A673 (cell line): ENCODE data around the gene RFT1. TPM values are rescaled to one million over a fixed set of nuclear protein-coding genes. Genes with fewer than 3 reads are reported as not detected.

Experiments
- BruUV-seq: library from RNA; stranded (reverse); fragments of 400-500 nt; replicated peaks from 2 replicates; lab custom pipeline; 2021; lab: Mats Ljungman, UMichigan
- CTCF ChIA-PET: fragments of 300-600 bp; sonication (Branson Sonifier 250); formaldehyde crosslinking; loops from one replicate; lab custom pipeline; 2022; ENCODE audit warnings: antibody characterized with exemption; lab: Charles Lee
- POLR2A ChIA-PET: fragments of 300-600 bp; sonication (Branson Sonifier 250); formaldehyde crosslinking; loops from one replicate; lab custom pipeline; 2022; ENCODE audit warnings: antibody characterized with exemption; ENCODE audit not compliant: low non-redundant PET; lab: Charles Lee
- DNase-seq: peaks from one replicate; pipeline ENCODE4 v3.0.0-alpha.2; 2015; ENCODE audit warnings: low spot score
- H3K27ac ChIP-seq: fragments of 200-600 bp; sonication (generic); 2 replicates; pipeline ENCODE4 v1.5.1; 2016; ENCODE audit warnings: mixed run types, low read depth, mild to moderate bottlenecking, mixed read lengths, antibody characterized with exemption, low read length; ENCODE audit not compliant: poor library complexity, severe bottlenecking
- H3K27me3 ChIP-seq: fragments of 200-600 bp; sonication (generic); replicated peaks from 2 replicates; pipeline ENCODE4 v1.6.1; 2017; ENCODE audit warnings: mixed run types, low read depth, mild to moderate bottlenecking, mixed read lengths, antibody characterized with exemption, low read length; ENCODE audit not compliant: insufficient read depth, poor library complexity
- H3K36me3 ChIP-seq: fragments of 200-600 bp; sonication (generic); 2 replicates; pipeline ENCODE4 v1.6.1; 2016; ENCODE audit warnings: mixed run types, mild to moderate bottlenecking, mixed read lengths, antibody characterized with exemption, low read length; ENCODE audit not compliant: insufficient read depth, poor library complexity, severe bottlenecking
- H3K4me1 ChIP-seq: fragments of 200-600 bp; sonication (generic); 2 replicates; pipeline ENCODE4 v1.6.1; 2017; ENCODE audit warnings: mixed run types, mild to moderate bottlenecking, mixed read lengths, antibody characterized with exemption, low read length; ENCODE audit not compliant: insufficient read depth, poor library complexity, severe bottlenecking
- H3K4me3 ChIP-seq: fragments of 200-600 bp; sonication (generic); 2 replicates; pipeline ENCODE4 v1.5.1; 2016; ENCODE audit warnings: low read depth, mixed run types, mild to moderate bottlenecking, mixed read lengths, low read length; ENCODE audit not compliant: poor library complexity, severe bottlenecking
- H3K9me3 ChIP-seq: fragments of 200-600 bp; sonication (generic); 2 replicates; pipeline ENCODE4 v1.6.1; 2016; ENCODE audit warnings: mixed run types, low read depth, mild to moderate bottlenecking, mixed read lengths, antibody characterized with exemption, low read length; ENCODE audit not compliant: poor library complexity, severe bottlenecking
- CTCF ChIP-seq: fragments of 300-800, 200-600 bp; sonication (generic); conservative IDR thresholded peaks from 2 replicates; pipeline ENCODE4 v1.5.1; 2017; ENCODE audit warnings: low read depth, mild to moderate bottlenecking, antibody characterized with exemption, low read length, moderate library complexity, mixed read lengths
- EZH2 ChIP-seq: fragments of 200-600 bp; sonication (generic); IDR thresholded peaks from 2 replicates; pipeline ENCODE4 v1.6.1; 2017; ENCODE audit warnings: borderline replicate concordance, low read depth, mild to moderate bottlenecking, mixed read lengths, antibody characterized with exemption, low read length; ENCODE audit not compliant: poor library complexity, severe bottlenecking
- intact Hi-C: fragments of 100-400 bp; cut with micrococcal nuclease; formaldehyde crosslinking; loops from one replicate; pipeline ENCODE4 v1.10.0; 2022; ENCODE audit not compliant: unreplicated experiment
- total RNA-seq: library from RNA; stranded (reverse); gene quantifications from 2 replicates; pipeline ENCODE4 v1.2.3, GENCODE V29; 2021

The RFT1 gene
- total RNA-seq, 1 experiment from 2014 or later: 16.7 TPM

GRCh38 chr3:53137835-53138446 lies 7.7 kb upstream of the RFT1 start:
- intact Hi-C loops: no loop called here
- no peak overlapping the region for H3K4me3 ChIP-seq
- ChIA-PET CTCF (no interaction called here), POLR2A (no interaction called here)
- no peaks in the 10 kb centered on the region for H3K4me1 ChIP-seq
- H3K9me3 ChIP-seq: no peaks in the 10 kb centered on the region
- TF ChIP-seq EZH2 (no peak), CTCF (no peak)
- no peak for DNase-seq
- BruUV-seq: no TSS peak
- H3K36me3 ChIP-seq: no peaks in the 10 kb centered on the region
- no peaks in the 10 kb centered on the region for H3K27me3 ChIP-seq
- no peak overlapping the region for H3K27ac ChIP-seq

GRCh38 chr3:53137221-53137620 lies 7.0 kb upstream of the RFT1 start:
- no peaks in the 10 kb centered on the region for H3K36me3 ChIP-seq
- intact Hi-C loops: no loop called here
- H3K27me3 ChIP-seq: no peaks in the 10 kb centered on the region
- no peaks in the 10 kb centered on the region for H3K9me3 ChIP-seq
- H3K27ac ChIP-seq: no peak overlapping the region
- no TSS peak for BruUV-seq
- no peak for DNase-seq
- TF ChIP-seq CTCF (no peak), EZH2 (no peak)
- H3K4me1 ChIP-seq: no peaks in the 10 kb centered on the region
- CTCF ChIA-PET: no interaction called here
- POLR2A ChIA-PET: no interaction called here
- no peak overlapping the region for H3K4me3 ChIP-seq

- H3K27me3 ChIP-seq: no peaks in the 10 kb centered on the region
- POLR2A ChIA-PET: no interaction called here
- no peak overlapping the region for H3K4me3 ChIP-seq
- intact Hi-C loops: loop anchor here (2.0 kb wide), 1 partner anchor 62 kb away; no protein-coding TSS in a partner anchor
- CTCF ChIA-PET: interaction anchor here (0.6 to 0.8 kb wide), 3 partner anchors 53 to 1022 kb away, joined by 3 to 6 read pairs (median 4); no protein-coding TSS in a partner anchor
- TF ChIP-seq EZH2 (no peak), CTCF (peak; percentile 62)
- H3K9me3 ChIP-seq: no peaks in the 10 kb centered on the region
- BruUV-seq: no TSS peak
- H3K36me3 ChIP-seq: no peaks in the 10 kb centered on the region
- H3K4me1 ChIP-seq: no peaks in the 10 kb centered on the region
- peak; percentile 42 for DNase-seq
- no peak overlapping the region for H3K27ac ChIP-seq
These were observed 4.5 kb upstream of the RFT1 start for GRCh38 chr3:53134631-53135232.
